Neutrophil (primary cell): ENCODE data around the gene OR2B2.
"Not testable (repeated sequence)": the region's sequence is repeated elsewhere in the genome, so short reads cannot be mapped to it uniquely, and the experiment has no call there.

Source experiments
- H3K27ac ChIP-seq: fragments of 200-600 bp; sonication (generic); 2 replicates; pipeline ENCODE4 v1.5.1; 2016; ENCODE audit warnings: mild to moderate bottlenecking, moderate library complexity
- H3K27me3 ChIP-seq: fragments of 200-600 bp; sonication (generic); 2 replicates; pipeline ENCODE4 v1.6.0; 2016; ENCODE audit warnings: mild to moderate bottlenecking
- H3K36me3 ChIP-seq: fragments of 200-600 bp; sonication (generic); 2 replicates; pipeline ENCODE4 v1.5.1; 2017
- H3K4me1 ChIP-seq, 2 experiments: fragments of 200-600 bp in 1 of 2; sonication (generic) in 1 of 2; 1 replicate in 1 of 2; 2 replicates in 1 of 2; pipeline versions ENCODE4 v1.5.1 to v1.6.1; 2013 to 2016; ENCODE audit warnings: low read depth in 1 of 2, low read length in 1 of 2, mild to moderate bottlenecking in 1 of 2, moderate library complexity in 1 of 2; ENCODE audit not compliant: control insufficient read depth in 1 of 2, insufficient read depth in 1 of 2
- H3K4me3 ChIP-seq, 2 experiments: fragments of 200-600 bp in 1 of 2; sonication (generic) in 1 of 2; 1 replicate in 1 of 2; 2 replicates in 1 of 2; pipeline ENCODE4 v1.5.1; 2013 to 2016; ENCODE audit warnings: low read depth in 1 of 2, low read length in 1 of 2, mild to moderate bottlenecking in 1 of 2, moderate library complexity in 1 of 2
- H3K9me3 ChIP-seq: fragments of 200-600 bp; sonication (generic); 2 replicates; pipeline ENCODE4 v1.5.1; 2016
- TF ChIP-seq, protein P1 (sequence below): fragments of 200-600 bp; sonication (generic); IDR thresholded peaks from 2 replicates; pipeline ENCODE4 v1.5.1; 2016; ENCODE audit warnings: antibody characterized with exemption

Gene OR2B2

DNA sequence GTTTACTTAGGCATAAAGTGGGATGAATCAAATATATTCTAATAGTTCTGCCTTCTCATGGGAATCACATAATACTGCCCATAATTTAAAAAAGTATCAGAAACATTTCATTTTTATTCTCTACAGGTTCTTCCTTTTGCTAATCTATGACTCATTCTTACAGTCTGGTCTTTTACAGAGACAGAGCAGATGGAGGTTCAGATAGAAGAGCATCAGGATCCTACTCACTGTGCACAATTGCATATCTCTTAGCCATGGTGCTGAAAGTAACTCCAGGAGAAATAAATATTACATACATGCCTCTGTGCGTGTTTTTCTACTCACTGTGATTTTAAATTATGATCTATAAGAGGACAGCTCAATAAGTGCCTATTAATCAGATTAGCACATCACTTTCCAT, 28.6 kb upstream of the OR2B2 start:
- Histone ChIP-seq H3K4me1 (no peaks in the 10 kb centered on the region), H3K9me3 (no peaks in the 10 kb centered on the region), H3K4me3 (no peak overlapping the region), H3K27ac (no peak overlapping the region), H3K36me3 (no peaks in the 10 kb centered on the region), H3K27me3 (peaks cover 12% of the 10 kb centered on the region)
- TF ChIP-seq, protein P1, sequence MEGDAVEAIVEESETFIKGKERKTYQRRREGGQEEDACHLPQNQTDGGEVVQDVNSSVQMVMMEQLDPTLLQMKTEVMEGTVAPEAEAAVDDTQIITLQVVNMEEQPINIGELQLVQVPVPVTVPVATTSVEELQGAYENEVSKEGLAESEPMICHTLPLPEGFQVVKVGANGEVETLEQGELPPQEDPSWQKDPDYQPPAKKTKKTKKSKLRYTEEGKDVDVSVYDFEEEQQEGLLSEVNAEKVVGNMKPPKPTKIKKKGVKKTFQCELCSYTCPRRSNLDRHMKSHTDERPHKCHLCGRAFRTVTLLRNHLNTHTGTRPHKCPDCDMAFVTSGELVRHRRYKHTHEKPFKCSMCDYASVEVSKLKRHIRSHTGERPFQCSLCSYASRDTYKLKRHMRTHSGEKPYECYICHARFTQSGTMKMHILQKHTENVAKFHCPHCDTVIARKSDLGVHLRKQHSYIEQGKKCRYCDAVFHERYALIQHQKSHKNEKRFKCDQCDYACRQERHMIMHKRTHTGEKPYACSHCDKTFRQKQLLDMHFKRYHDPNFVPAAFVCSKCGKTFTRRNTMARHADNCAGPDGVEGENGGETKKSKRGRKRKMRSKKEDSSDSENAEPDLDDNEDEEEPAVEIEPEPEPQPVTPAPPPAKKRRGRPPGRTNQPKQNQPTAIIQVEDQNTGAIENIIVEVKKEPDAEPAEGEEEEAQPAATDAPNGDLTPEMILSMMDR: no peak

DNA sequence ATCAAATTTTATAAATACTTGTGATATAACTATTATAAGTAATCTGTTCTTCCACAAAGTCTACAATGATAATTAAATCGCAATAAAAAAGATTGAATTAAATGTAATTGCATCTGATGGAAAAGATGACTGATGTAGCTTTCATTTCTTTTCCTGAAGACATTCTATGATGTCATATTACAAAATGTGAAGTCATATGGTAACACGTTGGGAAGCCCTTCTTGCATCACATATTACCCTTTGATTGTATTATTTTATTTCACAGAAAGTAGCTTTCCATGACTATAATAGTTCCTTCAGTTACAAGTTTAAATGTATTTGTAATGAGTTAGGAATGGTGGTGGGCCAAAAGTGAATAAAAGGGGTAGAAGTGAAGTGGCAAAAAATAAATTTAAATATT, 19.0 kb upstream of the OR2B2 start:
- Histone ChIP-seq H3K27ac (no peak overlapping the region), H3K9me3 (no peaks in the 10 kb centered on the region), H3K27me3 (no peaks in the 10 kb centered on the region), H3K36me3 (no peaks in the 10 kb centered on the region), H3K4me3 (no peak overlapping the region), H3K4me1 (no peaks in the 10 kb centered on the region)
- TF ChIP-seq, protein P1: no peak

DNA sequence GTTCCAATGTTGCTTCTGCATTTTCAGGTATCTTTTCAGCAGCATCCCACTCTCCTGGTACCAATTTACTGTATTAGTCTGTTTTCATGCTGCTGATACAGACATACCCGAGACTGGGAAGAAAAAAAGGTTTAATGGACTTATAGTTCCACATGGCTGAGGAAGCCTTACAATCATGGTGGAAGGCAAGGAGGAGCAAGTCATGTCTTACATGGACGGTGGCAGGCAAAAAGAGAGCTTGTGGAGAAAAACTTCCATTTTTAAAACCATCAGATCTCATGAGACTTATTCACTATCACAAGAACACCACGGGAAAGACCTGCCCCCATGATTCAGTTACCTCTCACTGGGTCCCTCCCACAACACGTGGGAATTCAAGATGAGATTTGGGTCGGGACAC, 17.7 kb upstream of the OR2B2 start:
- H3K4me3 ChIP-seq, H3K9me3 ChIP-seq, H3K27me3 ChIP-seq, H3K4me1 ChIP-seq, H3K27ac ChIP-seq, H3K36me3 ChIP-seq: not testable (repeated sequence)

DNA sequence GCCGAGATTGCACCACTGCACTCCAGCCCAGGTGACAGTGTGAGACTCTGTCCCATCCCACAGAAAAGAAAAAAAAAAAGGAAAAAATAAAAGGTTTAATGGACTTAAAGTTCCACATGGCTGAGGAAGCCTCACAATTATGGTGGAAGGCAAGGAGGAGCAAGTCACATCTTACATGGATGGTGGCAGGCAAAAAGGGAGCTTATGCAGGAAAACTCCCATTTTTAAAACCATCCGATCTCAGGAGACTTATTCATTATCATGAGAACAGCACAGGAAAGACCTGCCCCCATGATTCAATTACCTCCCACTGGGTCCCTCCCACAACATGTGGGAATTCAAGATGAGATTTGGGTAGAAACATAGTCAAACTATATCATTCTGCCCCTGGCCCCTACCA, 15.8 kb upstream of the OR2B2 start:
- not testable (repeated sequence) for H3K4me1 ChIP-seq, H3K36me3 ChIP-seq, H3K27ac ChIP-seq, H3K4me3 ChIP-seq, H3K27me3 ChIP-seq, H3K9me3 ChIP-seq

DNA sequence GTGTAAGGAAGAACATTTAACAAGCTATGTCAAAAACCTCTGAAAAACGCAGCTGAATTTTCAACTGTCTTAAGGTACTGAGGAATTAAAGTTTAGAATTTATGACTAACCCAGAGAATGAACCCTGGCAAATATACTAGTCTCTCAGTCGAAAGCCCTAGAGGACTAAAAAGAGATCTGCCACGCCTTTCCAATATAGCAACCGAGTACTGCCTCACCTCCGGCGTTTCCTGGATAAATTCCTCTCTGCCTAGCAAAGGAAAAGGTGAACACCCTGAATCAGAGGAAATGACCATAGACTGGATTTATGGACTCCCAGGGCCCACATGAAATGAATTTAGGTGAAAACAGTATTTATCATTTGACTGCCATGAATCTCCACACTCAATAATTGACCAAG, 12.0 kb upstream of the OR2B2 start:
- no peak overlapping the region for H3K27ac ChIP-seq
- H3K4me3 ChIP-seq: no peak overlapping the region
- H3K27me3 ChIP-seq: peaks cover 13% of the 10 kb centered on the region
- H3K4me1 ChIP-seq: no peaks in the 10 kb centered on the region
- no peaks in the 10 kb centered on the region for H3K9me3 ChIP-seq
- TF ChIP-seq, protein P1: no peak
- no peaks in the 10 kb centered on the region for H3K36me3 ChIP-seq

DNA sequence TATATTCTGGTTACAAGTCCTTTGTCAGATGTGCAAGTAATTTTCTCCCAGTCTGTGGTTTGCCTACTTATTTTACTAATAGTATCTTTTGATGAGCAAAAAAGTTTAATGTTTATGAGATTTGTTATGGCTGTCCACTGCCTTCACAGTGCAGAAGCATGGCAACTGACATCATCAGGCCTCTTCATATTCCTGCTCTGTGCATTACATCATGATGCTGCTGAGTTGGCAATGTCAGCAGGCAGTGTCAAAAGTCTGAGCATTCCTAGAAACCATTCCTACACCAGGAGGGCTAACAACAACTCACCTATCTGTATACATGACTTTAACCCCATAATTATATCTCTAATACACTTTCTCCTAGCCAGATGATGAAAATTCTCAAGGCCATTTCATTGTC, 10.8 kb upstream of the OR2B2 start:
- Histone ChIP-seq H3K9me3 (no peaks in the 10 kb centered on the region), H3K27ac (no peak overlapping the region), H3K27me3 (peaks cover 18% of the 10 kb centered on the region), H3K36me3 (no peaks in the 10 kb centered on the region), H3K4me3 (no peak overlapping the region), H3K4me1 (no peaks in the 10 kb centered on the region)
- TF ChIP-seq, protein P1: no peak

DNA sequence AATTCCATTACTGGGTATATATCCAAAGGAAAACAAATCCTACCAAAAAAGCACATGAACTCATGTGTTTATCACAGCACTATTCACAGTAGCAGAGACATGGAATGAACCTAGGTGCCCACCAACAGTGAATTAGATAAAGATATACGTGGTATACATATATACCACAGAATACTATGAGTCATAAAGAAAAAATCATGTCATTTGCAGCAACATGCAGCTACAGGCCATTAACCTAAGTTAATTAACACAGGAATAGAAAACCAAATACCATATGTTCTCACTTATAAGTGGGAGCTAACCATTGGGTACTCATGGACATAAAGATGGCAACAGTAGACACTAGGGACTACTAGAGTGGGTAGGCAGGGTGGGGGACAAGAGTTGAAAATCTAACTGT, 4.2 kb downstream of the OR2B2 start:
- Histone ChIP-seq H3K9me3 (no peaks in the 10 kb centered on the region), H3K27ac (no peak overlapping the region), H3K4me3 (no peak overlapping the region), H3K27me3 (peaks cover 7% of the 10 kb centered on the region), H3K4me1 (peaks cover 2 to 5% of the 10 kb centered on the region in 2 experiments), H3K36me3 (no peaks in the 10 kb centered on the region)
- TF ChIP-seq, protein P1: no peak
